ENCODE data around the gene ASIC4.

GRCh38 chr2:219524817-219525216 is 10.5 kb downstream of the ASIC4 start:
- TF ChIP-seq POLR2A (IDR thresholded peaks at IDR 0.05): no peak
- TF ChIP-seq CTCF (IDR thresholded peaks at IDR 0.05): no peak
